Measurements from ENCODE around the gene AMPD1.

- TF ChIP-seq, protein P1, sequence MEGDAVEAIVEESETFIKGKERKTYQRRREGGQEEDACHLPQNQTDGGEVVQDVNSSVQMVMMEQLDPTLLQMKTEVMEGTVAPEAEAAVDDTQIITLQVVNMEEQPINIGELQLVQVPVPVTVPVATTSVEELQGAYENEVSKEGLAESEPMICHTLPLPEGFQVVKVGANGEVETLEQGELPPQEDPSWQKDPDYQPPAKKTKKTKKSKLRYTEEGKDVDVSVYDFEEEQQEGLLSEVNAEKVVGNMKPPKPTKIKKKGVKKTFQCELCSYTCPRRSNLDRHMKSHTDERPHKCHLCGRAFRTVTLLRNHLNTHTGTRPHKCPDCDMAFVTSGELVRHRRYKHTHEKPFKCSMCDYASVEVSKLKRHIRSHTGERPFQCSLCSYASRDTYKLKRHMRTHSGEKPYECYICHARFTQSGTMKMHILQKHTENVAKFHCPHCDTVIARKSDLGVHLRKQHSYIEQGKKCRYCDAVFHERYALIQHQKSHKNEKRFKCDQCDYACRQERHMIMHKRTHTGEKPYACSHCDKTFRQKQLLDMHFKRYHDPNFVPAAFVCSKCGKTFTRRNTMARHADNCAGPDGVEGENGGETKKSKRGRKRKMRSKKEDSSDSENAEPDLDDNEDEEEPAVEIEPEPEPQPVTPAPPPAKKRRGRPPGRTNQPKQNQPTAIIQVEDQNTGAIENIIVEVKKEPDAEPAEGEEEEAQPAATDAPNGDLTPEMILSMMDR (IDR thresholded peaks at IDR 0.05), result peak; percentile 13
- peak; percentile 51 for TF ChIP-seq EZH2 (IDR thresholded peaks at IDR 0.05)
Measured at GRCh38 chr1:114669562-114670082, 25.7 kb downstream of the AMPD1 start, which contains the start of gene DENND2C.
